A549 (cell line): ENCODE results near the gene LIMK2.

Experiments used
- BCL3 ChIP-seq: fragments of >200 bp; sonication (Bioruptor Twin); formaldehyde crosslinking; IDR thresholded peaks from 3 replicates; pipeline ENCODE4 v1.6.1; 2016
- CBX8 ChIP-seq: fragments of 200-600 bp; sonication (generic); IDR thresholded peaks from 2 replicates; pipeline ENCODE4 v1.6.1; 2016
- CEBPB ChIP-seq, 2 experiments: fragments of >200 bp in 1 of 2; sonication (Bioruptor Twin) in 1 of 2; formaldehyde crosslinking in 1 of 2; IDR thresholded peaks; 2 replicates each; pipeline ENCODE4 v1.6.1; 2012 to 2016
- CHD2 ChIP-seq: fragments of 150-350 bp; IDR thresholded peaks from 2 replicates; pipeline ENCODE4 v1.6.1; 2014; ENCODE audit warnings: low read length; ENCODE audit not compliant: partially characterized antibody
- CTCF ChIP-seq: fragments of >200 bp; sonication (Bioruptor Twin); formaldehyde crosslinking; IDR thresholded peaks from 3 replicates; pipeline ENCODE4 v1.5.1; 2016
- ELK1 ChIP-seq: fragments of 150-350 bp; IDR thresholded peaks from 2 replicates; pipeline ENCODE4 v1.6.1; 2014; ENCODE audit warnings: low read depth, mild to moderate bottlenecking, low read length
- EP300 ChIP-seq, 2 experiments: fragments of >200 bp; sonication (Bioruptor Twin); formaldehyde crosslinking; IDR thresholded peaks; 2 replicates in 1 of 2; 3 replicates in 1 of 2; pipeline ENCODE4 v1.6.1; 2016 to 2017
- MAX ChIP-seq: IDR thresholded peaks from 2 replicates; pipeline ENCODE4 v1.6.1; 2012
- POLR2AphosphoS2 ChIP-seq: conservative IDR thresholded peaks from 2 replicates; pipeline ENCODE4 v1.6.1; 2012; ENCODE audit warnings: low read length, improper control_type of control experiment, inconsistent platforms
- RCOR1 ChIP-seq: fragments of 150-350 bp; IDR thresholded peaks from 2 replicates; pipeline ENCODE4 v1.6.1; 2014; ENCODE audit warnings: antibody characterized with exemption, low read length, low read depth
- REST ChIP-seq: fragments of 200-600 bp; sonication (generic); IDR thresholded peaks from 2 replicates; pipeline ENCODE4 v1.6.1; 2016; ENCODE audit warnings: antibody characterized with exemption, mild to moderate bottlenecking, moderate library complexity

- TF ChIP-seq EP300 (IDR thresholded peaks at IDR 0.05) (no peak), CTCF (peak; percentile 72), MAX (peak; percentile 41; the same call in 1 of the 2 replicates), REST (no peak), CEBPB (IDR thresholded peaks at IDR 0.05) (no peak), POLR2AphosphoS2 (no peak), CHD2 (no peak), BCL3 (no peak), RCOR1 (no peak), ELK1 (no peak), CBX8 (no peak)
Observed at GRCh38 chr22:31211862-31212730, at the start of gene LIMK2.
